GM12892 (cell line): ENCODE measurements around the gene XCL2.
"Not testable (repeated sequence)": the region's sequence is repeated elsewhere in the genome, so short reads cannot be mapped to it uniquely, and the experiment has no call there.

Experiments
- POLR2A ChIP-seq: IDR thresholded peaks from 2 replicates; pipeline ENCODE4 v1.6.1; 2011; ENCODE audit warnings: low read depth, low read length, control low read depth
- TAF1 ChIP-seq: IDR thresholded peaks from 2 replicates; pipeline ENCODE4 v1.6.1; 2011; ENCODE audit warnings: low read depth, mild to moderate bottlenecking, control low read depth, low read length, borderline replicate concordance

DNA sequence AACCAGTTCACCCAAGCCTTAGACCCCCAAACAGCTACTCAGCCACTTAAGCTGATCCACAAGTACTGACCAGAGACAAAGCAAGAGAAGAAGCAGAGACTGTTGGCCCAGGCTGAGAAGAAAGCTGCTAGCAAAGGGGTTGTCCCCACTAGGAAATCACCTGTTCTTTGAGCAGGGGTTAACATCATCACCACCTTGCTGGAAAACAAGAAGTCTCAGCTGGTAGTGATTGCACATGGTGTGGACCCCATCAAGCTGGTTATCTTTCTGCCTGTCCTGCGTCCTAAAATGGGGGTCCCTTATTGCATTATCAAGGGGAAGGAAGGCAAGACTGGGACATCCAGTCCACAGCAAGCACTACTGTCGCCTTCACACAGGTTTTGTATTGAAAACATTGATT, 819 bp downstream of the XCL2 start:
- TF ChIP-seq POLR2A, TAF1: not testable (repeated sequence)
